ENCODE results near the gene PRKAG2.

The PRKAG2 gene

DNA sequence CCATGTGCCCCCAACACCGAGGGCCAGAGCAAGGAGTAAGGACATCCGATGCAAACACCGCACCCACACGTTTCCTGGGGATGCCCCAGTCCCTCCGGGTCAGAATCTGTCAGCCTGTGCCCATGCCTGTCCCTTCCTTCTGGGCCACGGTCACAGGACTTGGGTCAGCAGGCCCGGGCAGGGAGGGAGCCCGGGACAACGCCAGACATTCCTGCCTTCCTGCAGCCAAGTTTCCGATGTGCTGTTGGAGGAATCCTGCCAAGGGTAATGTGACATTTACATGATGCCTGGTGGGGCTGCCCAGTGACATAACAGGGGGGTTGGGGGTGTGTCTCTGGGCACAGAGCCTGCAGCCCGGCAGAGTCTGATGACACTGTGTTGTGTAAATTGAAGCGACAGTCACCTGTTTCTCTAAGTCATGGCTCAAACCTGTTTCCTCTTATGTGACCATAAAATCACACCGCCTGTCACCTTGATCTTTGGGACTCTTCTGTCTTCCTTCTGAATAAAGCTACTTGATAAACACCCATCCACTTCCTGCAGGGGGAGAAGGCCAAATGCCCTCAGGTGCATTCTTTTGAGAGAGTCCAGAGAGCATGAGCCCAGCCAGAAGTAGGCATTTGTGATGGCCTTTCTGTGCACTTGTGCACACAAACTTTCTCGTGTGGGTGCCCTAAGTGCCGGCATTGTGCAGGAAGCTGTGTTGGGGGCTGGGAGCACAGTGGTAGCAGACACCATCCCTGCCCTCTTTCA lies 181.9 kb downstream of the PRKAG2 start:
- no peak for DNase-seq (ENCODE audit: low read depth in 2 of 2)

DNA sequence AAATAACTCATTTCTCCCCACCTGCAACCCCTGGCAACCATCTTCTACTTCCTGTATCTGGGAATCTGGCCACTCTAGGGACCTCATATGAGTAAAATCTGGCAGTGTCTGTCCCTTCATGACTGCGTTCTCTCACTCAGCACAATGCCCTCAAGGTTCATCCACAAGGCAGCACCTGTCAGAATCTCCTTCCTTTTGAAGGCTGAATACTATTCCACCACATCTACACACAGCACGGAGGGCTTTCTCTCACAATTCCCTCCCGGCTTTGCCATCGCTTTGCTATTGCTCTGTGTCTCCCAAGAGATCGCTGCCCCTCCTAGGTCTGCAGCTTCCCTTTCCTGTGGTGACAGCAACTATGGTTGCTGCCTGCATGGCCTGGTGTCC lies 182.5 kb downstream of the PRKAG2 start:
- no peak for DNase-seq (ENCODE audit: low read depth in 2 of 2)

DNA sequence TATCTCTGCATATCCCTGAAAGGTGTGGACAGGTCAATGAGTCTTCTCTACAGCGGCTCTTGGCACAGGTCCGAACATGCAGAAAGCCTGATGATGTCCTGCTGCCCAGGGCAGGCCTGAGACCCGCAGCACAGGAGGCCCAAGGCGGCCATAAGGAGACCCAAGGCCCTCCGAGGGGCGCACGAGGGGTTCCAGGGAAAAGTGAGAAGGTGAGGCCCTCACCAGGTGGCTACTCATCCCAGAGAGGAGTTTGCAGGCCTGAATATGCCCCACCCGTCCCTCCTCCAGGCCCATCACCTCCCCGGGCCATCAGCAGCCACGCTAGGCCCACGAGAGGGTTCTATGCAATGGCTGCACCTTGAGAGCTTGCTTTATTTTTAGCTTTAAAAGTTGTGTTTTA lies 183.8 kb downstream of the PRKAG2 start:
- no peak for DNase-seq (ENCODE audit: low read depth in 2 of 2)

DNA sequence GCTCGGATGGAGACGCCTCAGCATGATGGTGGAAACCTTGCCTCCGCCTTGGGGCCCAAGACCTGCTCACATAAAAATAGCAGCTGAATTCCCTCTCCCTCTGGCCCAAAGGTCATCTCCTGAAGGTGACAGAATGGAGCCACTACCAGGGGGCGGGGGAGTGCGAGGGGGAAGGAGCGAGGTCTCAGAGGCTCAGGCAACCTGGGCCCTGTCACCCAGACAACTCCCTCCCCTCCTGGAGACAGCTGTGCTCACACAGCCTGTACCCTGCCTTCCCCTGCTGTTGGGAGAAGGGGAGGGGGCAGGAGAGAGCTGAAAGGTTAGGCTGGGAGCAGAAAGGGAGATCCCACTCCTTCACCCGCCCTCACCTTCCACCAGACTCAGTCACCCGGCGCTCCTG lies 184.2 kb downstream of the PRKAG2 start:
- DNase-seq (ENCODE audit: low read depth in 2 of 2), result no peak

DNA sequence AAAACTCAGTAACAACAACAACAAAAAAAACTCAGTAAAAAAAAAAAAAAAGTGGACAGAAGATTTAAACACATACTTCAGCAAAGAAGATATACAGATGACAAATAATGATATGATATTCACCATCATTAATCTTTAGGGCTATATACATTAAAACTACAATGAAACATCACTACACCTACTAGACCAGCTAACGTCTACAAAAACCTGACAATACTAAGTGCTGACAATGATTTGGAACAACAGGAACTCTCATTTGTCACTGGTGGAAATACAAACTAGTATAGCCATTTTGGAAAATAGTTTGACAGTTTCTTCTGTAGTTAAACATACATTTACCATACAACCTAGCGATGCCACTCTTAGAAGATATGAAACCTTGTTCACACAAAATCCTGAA lies 185.5 kb downstream of the PRKAG2 start:
- DNase-seq (ENCODE audit: low read depth in 2 of 2), result no peak

DNA sequence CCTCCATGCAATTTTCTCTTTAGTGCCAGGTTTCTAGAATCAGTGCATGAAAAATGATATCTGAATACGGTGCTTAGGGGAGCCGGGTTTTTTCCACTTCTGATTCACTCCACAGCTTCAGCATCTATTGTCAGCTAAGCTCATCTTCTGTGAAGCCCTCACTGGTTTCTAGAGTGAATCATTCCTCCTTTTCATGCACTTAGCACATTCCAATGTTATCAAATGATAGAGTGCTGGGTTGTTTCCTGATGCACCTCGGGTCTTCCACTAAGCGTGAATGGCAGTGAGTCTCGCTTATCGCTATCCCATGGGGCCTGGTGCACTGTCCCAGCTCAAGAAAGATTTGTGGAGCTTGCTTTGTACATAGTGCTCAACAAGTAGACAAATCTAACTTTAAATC lies 186.3 kb downstream of the PRKAG2 start:
- DNase-seq (ENCODE audit: low read depth in 2 of 2), result no peak

DNA sequence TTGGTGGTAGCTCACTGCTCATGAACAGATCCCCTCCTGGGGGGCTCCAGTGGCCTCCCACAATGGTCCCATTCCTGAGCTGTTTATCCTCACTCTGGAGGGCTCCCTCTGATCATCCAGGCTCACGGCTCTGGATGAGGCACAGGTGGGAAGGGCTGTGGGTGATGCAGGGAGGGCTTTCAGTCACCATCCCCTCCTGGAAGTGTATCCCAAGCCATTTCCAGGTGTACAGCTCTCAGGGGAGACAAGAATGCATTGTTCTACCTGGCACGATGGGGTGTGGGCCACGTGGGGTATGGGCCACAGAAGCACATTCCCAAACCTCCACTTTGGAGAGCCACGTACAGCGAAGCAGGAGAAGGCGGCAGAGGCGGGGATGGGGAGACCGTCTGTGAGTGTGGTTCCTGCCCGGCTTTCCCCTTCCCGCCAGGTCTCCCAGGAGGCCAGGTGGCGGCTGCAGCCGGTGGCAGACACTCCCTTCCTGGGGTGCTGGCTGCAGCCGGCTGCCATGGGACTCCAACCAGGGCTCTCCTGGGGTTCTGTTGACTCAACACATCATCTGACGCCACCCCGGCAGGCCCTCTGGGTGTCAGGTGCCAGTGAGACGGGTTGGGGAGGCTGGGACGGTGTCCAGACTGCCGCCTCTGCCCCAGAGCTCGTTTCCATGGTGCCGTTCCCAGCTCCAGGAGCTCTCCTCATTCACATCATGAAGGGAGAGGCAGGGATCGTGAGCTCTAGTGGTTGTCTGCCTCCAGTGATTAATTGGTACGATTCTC lies 187.5 kb downstream of the PRKAG2 start:
- DNase-seq (ENCODE audit: low read depth in 2 of 2), result no peak

DNA sequence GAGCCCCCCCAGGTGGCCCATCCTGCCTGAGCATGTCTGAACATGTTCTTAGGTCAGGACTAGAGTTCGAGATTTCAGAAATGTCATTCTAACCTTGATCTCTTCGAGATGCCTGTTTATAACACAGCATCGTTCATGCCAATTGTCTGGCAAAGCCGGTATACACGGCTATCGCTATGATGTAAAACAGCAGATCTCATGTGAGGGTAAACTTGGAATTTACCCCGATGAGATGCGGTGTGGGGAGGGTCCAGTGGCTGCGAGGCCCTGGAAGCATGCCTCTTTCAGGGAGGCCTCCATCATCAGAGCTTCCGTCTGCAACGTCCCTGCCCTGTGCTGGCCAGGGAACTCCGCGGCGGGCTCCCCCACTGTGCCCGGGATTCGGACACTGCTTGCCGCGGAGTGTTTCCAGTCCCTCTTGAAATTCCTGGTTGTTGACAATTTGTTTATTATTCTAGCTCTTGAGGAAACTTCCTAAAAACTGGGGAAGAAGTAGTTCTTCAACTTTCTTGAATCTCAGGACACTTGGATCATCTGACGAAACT lies 188.6 kb downstream of the PRKAG2 start:
- no peak for DNase-seq (ENCODE audit: low read depth in 2 of 2)

DNA sequence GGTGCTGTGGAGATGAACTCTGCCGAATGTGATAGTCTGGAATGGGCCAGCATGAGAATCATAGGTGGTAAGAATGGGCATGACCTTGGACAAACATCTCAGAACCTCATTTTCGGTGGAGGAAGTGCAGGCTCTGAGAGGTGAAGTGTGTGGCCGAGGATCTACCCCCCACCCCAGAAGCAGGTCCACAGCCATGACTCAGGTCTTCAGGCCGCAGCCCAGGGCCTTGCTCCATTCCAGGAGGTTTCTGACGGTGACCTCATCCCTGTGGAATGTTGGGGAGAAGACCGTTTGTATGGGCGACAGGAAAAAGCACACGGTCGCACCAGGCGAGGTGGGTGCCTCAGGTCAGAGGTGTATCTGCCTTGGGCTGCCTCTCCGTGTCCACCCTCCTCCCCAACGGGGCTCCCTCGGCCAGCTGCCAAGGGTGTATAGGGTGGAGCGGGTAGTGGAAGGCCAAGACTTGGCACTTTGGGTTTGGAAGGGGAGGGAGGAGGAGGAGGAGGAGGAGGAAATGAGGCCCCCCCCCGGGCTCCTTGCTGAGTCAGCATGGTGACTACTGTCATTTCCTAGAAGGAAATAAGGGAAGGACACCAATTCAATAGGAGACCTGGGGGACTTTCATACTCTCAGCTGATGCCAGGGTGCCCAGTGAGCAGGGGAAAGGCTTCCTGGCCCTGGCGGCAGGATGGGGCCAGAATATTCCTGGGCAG lies 189.2 kb downstream of the PRKAG2 start:
- DNase-seq (ENCODE audit: low read depth in 2 of 2), result no peak

DNA sequence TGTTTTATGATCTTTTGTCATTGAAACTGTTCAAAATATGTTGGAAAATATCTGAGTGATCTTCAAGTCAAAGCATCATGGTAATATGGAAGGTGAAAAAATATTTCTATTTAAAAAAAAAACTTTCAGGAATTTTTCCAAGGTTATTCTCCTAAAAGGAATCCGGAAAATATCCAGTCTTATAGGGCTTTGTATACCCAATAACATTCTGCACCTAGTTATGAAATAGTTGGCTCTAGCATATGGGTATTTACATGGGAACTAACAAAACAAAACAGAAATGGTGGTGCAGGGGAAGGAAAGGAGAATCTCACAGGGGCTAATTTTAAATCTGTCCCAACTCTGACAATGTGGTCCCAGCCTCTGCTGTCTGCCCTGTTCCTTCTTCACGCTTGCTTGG lies 190.1 kb downstream of the PRKAG2 start:
- DNase-seq (ENCODE audit: low read depth in 2 of 2), result no peak

DNA sequence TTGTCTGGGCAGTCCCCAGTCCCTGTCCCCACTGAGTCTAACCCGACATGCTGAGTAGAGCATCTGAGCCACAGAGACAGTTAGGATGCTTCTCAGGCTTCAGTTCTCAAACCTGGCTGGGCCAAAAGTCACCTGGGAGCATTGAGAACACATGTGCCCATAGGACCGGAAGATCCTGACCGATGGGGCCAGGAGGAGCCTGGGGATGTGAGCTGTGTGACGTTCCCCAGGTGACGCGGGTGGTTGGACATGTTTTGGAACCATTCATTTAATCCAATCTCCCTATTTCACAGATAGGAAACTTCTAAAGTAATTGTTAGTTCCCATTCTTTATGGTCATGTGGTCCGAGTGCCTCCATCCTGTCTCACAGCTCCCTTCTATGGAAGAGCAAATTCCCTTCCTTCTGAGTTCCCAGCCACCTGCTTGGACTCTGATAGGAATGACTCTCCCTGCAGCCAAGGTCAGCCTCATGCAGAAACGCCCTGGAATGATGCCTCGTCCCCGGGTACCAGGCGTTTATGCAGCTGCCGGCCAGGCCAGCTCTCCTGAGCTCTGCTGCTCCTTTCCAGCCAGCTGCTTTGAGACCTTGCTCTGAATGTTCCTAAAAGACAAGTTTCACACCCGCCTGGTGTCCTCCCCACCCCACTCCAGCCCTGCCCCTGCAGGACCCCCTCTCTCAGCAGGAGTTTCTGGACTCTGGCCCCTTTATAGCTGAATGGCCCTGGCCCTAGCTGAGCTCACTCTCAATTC lies 190.7 kb downstream of the PRKAG2 start:
- no peak for DNase-seq (ENCODE audit: low read depth in 2 of 2)

DNA sequence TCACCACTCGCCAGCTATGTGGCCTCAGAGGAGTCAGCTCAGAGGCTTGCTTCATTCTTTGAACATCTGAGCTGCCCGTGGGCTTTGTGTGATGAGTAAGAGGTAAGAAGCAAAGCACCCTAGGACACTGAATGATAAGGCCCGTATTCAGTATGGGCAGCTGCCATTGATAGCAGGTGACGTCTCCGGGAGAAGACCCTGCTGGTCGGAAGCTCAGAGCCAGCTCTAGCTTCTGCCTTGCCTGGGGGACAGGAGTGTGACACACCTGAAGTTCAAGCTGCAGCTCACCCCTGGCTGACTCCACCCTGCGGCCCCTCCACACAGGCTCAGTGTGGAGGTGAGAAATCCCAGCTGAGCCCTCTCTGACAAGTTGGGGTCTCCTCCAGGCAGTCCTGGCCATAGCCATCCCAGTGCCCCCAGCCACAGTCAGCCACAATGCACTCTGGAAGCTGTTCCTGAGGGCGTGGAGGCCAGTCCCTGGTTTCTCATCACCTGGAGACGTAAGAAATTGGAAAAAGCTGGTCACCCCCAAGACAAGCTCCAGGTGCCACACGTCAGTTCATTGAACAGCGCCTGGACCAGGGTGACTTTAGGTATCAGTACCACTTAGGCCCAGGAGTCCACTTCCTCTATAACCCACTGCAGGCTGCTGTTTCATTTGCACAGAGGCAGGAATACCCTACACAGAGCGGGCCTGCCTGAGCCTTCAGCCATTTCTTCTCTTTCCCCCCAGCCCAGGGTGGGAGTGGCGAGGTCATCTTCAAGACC lies 192.3 kb downstream of the PRKAG2 start:
- DNase-seq (ENCODE audit: low read depth in 2 of 2), result no peak

DNA sequence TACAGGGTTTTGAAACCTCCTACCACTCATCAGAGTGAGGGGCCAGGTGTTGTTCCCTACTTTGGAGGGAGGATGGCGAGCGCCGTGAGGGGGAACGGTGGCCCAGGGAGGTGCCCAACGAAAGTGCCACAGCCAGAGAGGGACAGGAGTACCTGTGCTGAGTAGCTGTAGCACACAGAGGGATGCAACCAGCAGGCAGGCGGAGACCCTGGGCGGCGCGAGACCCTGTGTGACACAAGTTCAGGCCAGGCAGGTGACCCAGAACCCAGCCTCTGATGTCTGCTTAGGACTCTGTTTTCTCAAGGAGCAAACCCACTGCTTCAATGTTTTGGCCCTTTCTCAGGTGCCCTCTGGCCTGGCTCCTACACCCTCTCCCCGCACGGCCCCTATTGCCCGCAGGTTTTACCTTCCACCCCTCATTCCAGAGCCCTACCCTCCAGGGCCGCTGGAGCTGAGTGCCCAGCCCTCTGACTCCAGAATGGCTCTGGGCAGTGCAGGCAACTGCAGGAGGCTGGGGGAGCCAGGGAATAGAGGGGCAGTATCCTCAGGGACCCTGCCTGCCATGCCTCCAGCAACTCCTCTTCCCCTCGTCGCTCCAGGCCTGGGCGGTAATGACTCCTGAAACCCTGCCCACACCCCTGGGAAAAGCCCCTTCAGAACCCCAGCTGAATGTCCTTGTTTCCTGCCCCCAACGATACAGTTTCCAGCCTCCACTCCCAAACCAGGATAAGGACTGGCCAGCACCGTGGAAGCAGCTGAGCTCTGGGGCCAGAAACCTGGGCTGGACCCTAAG lies 193.1 kb downstream of the PRKAG2 start:
- no peak for DNase-seq (ENCODE audit: low read depth in 2 of 2)

DNA sequence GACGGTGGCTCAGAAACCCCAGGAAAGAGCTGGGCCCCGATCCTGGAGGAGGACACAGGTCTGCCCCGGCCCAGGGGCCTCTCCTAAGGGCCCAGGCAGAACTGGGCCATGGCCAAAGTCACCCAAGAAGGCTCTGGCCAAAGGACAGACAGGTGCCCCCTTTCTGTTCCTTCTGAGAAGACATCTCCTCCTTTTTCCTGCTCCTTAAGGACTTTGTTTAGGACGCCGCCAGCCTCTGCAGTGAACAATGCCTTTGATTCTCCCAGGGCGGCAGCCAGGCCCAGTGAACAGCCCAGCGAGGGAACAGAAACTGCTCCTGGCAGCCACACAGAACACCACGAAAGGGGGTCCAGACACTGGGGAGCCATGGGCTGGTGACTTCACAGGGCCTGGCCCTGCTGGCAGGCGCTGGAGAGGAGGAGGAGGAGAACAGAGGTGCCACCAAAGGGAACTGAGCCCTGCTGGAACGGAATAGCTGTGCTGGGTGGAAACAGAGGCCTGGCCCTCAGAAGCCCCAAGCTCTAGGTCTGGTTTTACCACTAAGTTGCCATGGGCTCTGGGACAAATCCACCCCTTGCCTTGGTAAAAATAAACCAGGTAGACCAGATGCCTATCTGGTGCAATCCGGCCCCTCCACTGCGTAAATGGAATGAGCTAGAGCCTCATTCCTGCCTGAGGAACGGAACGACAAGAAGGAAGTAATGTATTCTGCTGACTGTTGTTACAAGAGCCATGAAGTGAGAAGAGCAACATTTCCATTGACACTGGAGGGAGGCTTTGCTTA lies 193.9 kb downstream of the PRKAG2 start:
- DNase-seq (ENCODE audit: low read depth in 2 of 2), result no peak

DNA sequence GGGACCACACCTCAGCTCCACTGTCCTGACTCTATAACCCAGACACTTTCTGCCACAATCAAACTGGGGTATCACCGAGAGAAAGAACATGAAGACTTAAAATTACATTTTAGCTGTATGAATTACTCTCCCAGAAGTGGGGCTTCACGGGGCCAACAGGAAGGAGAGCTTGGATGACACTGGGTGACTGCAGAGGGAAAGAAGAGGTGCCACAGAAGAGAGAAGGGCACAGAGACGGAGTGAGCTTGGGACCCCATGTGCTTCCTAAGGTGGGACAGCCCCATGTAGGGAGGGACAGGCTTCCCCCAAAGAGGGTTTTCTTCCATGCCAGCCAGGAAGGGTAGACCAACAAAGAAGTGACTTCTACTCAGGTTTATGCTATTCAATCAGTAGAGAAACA lies 195.2 kb downstream of the PRKAG2 start:
- DNase-seq (ENCODE audit: low read depth in 2 of 2), result no peak

DNA sequence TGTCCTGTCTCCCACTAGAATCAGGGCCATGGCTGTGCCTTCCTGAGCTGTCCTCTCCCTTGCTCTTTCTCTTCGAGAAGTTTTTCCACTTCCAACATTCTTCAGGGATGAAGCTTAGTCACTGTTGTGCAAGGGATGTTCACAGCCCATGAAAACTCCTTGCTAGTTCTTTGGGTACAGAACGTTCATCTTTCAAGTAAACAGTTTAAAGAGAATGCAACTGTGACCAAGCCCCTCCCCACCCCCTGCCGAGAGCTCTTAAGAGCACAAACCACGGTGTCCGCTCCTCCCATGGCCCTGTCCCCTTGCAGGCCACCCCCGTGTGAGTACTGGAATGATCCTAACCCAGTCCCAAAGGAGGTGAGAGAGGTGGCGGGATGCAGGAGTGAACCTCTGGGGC lies 196.1 kb downstream of the PRKAG2 start:
- DNase-seq (ENCODE audit: low read depth in 2 of 2), result no peak

DNA sequence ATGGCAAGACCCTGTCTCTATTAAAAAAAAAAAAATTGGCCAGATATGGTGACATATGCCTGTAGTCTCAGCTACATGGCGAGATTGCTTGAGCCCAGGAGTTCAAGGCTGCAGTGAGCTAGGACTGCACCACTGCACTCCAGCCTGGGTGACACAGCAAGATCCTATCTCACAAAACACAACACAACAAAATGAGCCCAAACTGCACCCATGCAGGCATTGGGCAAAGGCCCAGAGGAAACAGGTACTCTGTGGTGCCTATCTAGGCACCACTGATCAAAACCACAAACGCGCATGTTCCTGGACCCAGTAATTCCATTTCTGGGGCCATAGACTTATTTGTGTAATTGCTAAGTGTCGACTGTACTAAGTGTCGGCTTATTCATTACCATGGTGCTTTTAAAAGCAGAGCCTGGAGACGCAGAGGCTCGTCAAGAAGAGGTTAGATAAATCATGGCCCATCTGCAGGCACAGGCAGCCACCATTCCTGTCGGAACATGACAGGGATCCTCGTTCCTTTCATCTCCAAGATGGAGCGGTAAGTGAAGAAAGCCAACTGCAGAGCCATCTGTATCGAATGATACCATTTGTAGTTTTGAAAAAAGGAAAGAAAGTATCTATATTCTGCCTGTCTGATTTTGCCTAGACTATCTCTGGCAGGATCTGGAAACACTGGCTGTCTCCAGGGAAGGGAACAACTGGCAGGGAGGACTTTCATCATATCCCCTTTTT lies 196.9 kb downstream of the PRKAG2 start:
- DNase-seq (ENCODE audit: low read depth in 2 of 2), result no peak

DNA sequence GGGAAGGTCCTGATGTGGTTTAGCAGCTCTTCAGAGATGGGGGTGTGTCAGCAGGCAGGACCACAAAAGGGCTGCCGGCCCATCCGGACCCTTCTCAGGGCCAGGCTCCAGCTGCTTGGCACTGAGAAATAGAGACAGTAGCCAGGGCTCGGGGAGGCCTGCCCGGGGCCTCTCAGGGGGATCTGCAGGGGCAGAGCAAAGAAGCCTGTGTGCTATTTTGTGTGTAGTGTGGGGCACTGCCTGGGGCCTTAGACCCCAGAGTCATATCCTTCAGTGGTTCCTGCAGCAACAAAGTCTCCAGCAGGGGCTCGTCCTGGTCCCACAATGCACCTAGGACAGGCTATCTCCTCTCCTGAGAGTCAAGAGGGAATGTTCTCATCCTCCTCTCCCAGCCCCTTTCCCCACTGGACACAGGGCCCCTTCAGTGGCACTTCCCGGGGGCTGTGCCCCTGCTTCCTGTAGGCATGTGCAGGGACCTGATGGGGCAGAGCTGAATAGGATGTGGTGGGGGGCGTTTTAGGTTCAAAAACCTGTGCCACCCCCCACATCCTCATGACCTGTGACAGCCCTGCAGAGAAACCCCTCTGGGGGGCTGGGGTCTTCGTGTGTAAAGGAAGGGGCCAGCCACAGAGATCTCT lies 197.7 kb downstream of the PRKAG2 start:
- no peak for DNase-seq (ENCODE audit: low read depth in 2 of 2)
